Stimulated activated CD8-positive, alpha-beta memory T cell treated with anti-CD3 and anti-CD28 coated beads, Interleukin-4, amount 100 ng/mL, for 24 hours (primary cell): ENCODE data around the gene RABL6.
"Not testable (repeated sequence)": the region's sequence is repeated elsewhere in the genome, so short reads cannot be mapped to it uniquely, and the experiment has no call there.

Experiments
- DNase-seq: peaks from one replicate; pipeline ENCODE4 v3.0.0-alpha.2; 2020; ENCODE audit warnings: low read depth

RABL6 gene

GRCh38 chr9:136835932-136836904, 28.5 kb downstream of the RABL6 start:
- DNase-seq, result no peak

- no peak for DNase-seq
These were observed 29.6 kb downstream of the RABL6 start for GRCh38 chr9:136837146-136837855.

GRCh38 chr9:136837856-136838277, 30.1 kb downstream of the RABL6 start:
- not testable (repeated sequence) for DNase-seq

- no peak for DNase-seq
These were observed 30.8 kb downstream of the RABL6 start for GRCh38 chr9:136838314-136839228.

GRCh38 chr9:136839229-136840139, 31.7 kb downstream of the RABL6 start:
- no peak for DNase-seq

- no peak for DNase-seq
These were observed 32.6 kb downstream of the RABL6 start for GRCh38 chr9:136840140-136840876.

GRCh38 chr9:136840877-136841645, 33.3 kb downstream of the RABL6 start:
- no peak for DNase-seq

- DNase-seq, result not testable (repeated sequence)
These were observed 34.1 kb downstream of the RABL6 start for GRCh38 chr9:136841646-136842379.

GRCh38 chr9:136842380-136842948, 34.7 kb downstream of the RABL6 start, which contains the start of gene AJM1:
Gene AJM1, plus strand, starts transcription at chr9:136842478. Its CDS starts 1,937 bp downstream, at chr9:136844415.
- peak; percentile 68 for DNase-seq

- not testable (repeated sequence) for DNase-seq
These were observed 35.5 kb downstream of the RABL6 start for GRCh38 chr9:136843159-136843800.

GRCh38 chr9:136843801-136844740, 36.3 kb downstream of the RABL6 start:
- peak; percentile 44 for DNase-seq

- DNase-seq, result no peak
These were observed 37.2 kb downstream of the RABL6 start for GRCh38 chr9:136844761-136845464.

GRCh38 chr9:136845465-136846260, 37.9 kb downstream of the RABL6 start:
- DNase-seq, result no peak

- DNase-seq, result no peak
These were observed 38.8 kb downstream of the RABL6 start for GRCh38 chr9:136846376-136847087.
